Endodermal cell (in vitro differentiated cells): Measurements from ENCODE around the gene OTC. TPM values are rescaled to one million over a fixed set of nuclear protein-coding genes. Genes with fewer than 3 reads are reported as not detected.
A peak's percentile ranks its signal among the peaks of the same experiment; 100 is the strongest.

Source experiments
- DNase-seq: peaks from one replicate; pipeline ENCODE4 v3.0.0-alpha.2; 2017
- H3K27ac ChIP-seq: 2 replicates; pipeline ENCODE4 v1.5.1; 2013; ENCODE audit warnings: mild to moderate bottlenecking, low read depth, low read length, moderate library complexity
- H3K27me3 ChIP-seq: 2 replicates; pipeline ENCODE4 v1.6.1; 2013; ENCODE audit warnings: mild to moderate bottlenecking, low read length, moderate library complexity; ENCODE audit not compliant: insufficient read depth, control insufficient read depth, poor library complexity, severe bottlenecking
- H3K36me3 ChIP-seq: 2 replicates; pipeline ENCODE4 v1.7.0; 2013; ENCODE audit warnings: mild to moderate bottlenecking, low read length, moderate library complexity; ENCODE audit not compliant: control insufficient read depth, insufficient read depth
- H3K4me1 ChIP-seq: one replicate; pipeline ENCODE4 v1.7.0; 2013; ENCODE audit warnings: low read length; ENCODE audit not compliant: control insufficient read depth, insufficient read depth
- H3K4me3 ChIP-seq: 2 replicates; pipeline ENCODE4 v1.5.1; 2013; ENCODE audit warnings: mild to moderate bottlenecking, low read length, moderate library complexity
- H3K9ac ChIP-seq: 2 replicates; pipeline ENCODE4 v1.6.1; 2013; ENCODE audit warnings: mild to moderate bottlenecking, low read length, moderate library complexity; ENCODE audit not compliant: poor library complexity, severe bottlenecking; ENCODE audit errors: extremely low read depth
- H3K9me3 ChIP-seq: 2 replicates; pipeline ENCODE4 v1.6.1; 2013; ENCODE audit warnings: mild to moderate bottlenecking, low read length, moderate library complexity; ENCODE audit not compliant: control insufficient read depth
- H3K27ac Mint-ChIP-seq: 2 replicates; pipeline ENCODE4 v1.8.0; 2020; ENCODE audit warnings: mixed read lengths
- H3K27me3 Mint-ChIP-seq: 2 replicates; pipeline ENCODE4 v1.8.0; 2021; ENCODE audit warnings: mild to moderate bottlenecking, mixed read lengths; ENCODE audit not compliant: insufficient read depth
- H3K36me3 Mint-ChIP-seq: 2 replicates; pipeline ENCODE4 v1.8.0; 2020; ENCODE audit warnings: low read depth, mixed read lengths
- H3K4me1 Mint-ChIP-seq: 2 replicates; pipeline ENCODE4 v1.8.0; 2020; ENCODE audit warnings: mixed read lengths
- H3K4me3 Mint-ChIP-seq: 2 replicates; pipeline ENCODE4 v1.8.0; 2020; ENCODE audit warnings: mild to moderate bottlenecking, moderate library complexity, mixed read lengths
- H3K9me3 Mint-ChIP-seq: 2 replicates; pipeline ENCODE4 v1.8.0; 2020; ENCODE audit warnings: mild to moderate bottlenecking, mixed read lengths
- CTCF ChIP-seq: fragments of 200-600 bp; sonication (generic); conservative IDR thresholded peaks from 2 replicates; pipeline ENCODE4 v1.5.0; 2021; ENCODE audit warnings: antibody characterized with exemption, mild to moderate bottlenecking
- WGBS, 2 experiments: methylation state at CpG; one replicate each; pipeline versions ENCODE4 v1.1.5 to v1.1.7; 2013; ENCODE audit warnings: missing lambda C conversion rate in 2 of 2, mixed read lengths in 1 of 2; ENCODE audit not compliant: insufficient coverage in 1 of 2, insufficient read length in 1 of 2; 5-methylcytosine and 5-hydroxymethylcytosine counted together
- total RNA-seq, 2 donors: library from RNA; stranded (reverse); fragmentation: NEBNext Ultra II Directional in 1 of 2; extraction: Animal tissue kit (Norgen Biotek cat#: 25700) in 1 of 2; gene quantifications; 2 replicates in 1 of 2; 3 replicates in 1 of 2; pipeline ENCODE4 v1.2.1, GENCODE V29; 2021

Gene OTC
- total RNA-seq, 2 donors from 2014 or later, result not detected

- H3K9me3 ChIP-seq, result no peaks in the 10 kb centered on the region
- Mint-ChIP-seq H3K36me3 (peaks cover 3% of the 10 kb centered on the region), H3K27ac (no peak overlapping the region), H3K4me1 (no peaks in the 10 kb centered on the region), H3K4me3 (no peak overlapping the region), H3K9me3 (peaks cover 14% of the 10 kb centered on the region), H3K27me3 (no peaks in the 10 kb centered on the region)
- TF ChIP-seq CTCF, result no peak
- H3K9ac ChIP-seq, result no peak overlapping the region
- H3K4me3 ChIP-seq, result no peak overlapping the region
- no peak overlapping the region for H3K27ac ChIP-seq
- H3K36me3 ChIP-seq, result peaks cover 3% of the 10 kb centered on the region
- WGBS, 2 experiments, result 92 to 96% methylated on average over 3 to 5 of the region's 5 CpGs
- no peak for DNase-seq
- H3K4me1 ChIP-seq, result no peaks in the 10 kb centered on the region
- H3K27me3 ChIP-seq, result no peaks in the 10 kb centered on the region
Measured at GRCh38 chrX:38320819-38321218, 31.6 kb upstream of the OTC start.

DNA sequence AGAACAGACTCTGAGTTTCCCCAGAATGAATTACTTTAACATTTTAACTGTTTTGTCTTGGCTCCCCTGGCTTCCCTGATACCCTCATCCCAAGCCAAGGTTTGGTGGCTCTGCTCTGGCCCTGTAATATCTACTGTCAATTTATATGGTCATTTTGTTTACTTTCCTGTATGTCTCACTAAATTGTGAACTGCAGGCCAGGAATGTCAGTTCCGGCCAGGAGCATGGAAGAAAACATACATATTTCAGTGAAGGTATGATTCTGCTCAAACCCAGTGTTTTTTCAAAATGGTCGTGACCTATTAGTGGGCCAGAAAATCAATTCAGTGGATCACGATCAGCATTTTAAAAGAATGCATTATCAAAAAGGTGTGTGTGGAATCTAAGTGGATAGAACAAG, 26.3 kb upstream of the OTC start:
- Histone ChIP-seq H3K36me3 (no peaks in the 10 kb centered on the region), H3K27ac (no peak overlapping the region), H3K4me3 (peak overlapping the region; percentile 79), H3K9me3 (no peaks in the 10 kb centered on the region), H3K9ac (no peak overlapping the region), H3K4me1 (no peaks in the 10 kb centered on the region), H3K27me3 (no peaks in the 10 kb centered on the region)
- no peak for TF ChIP-seq CTCF
- peaks cover 37% of the 10 kb centered on the region for H3K9me3 Mint-ChIP-seq
- H3K27me3 Mint-ChIP-seq, result no peaks in the 10 kb centered on the region
- 80% methylated on average over 3 of the region's 3 CpGs; no CpG with 5 or more reads in 1 of the 2 experiments for WGBS, 2 experiments
- peaks cover 4% of the 10 kb centered on the region for H3K4me1 Mint-ChIP-seq
- peak overlapping the region; percentile 80 for H3K4me3 Mint-ChIP-seq
- no peaks in the 10 kb centered on the region for H3K36me3 Mint-ChIP-seq
- no peak for DNase-seq
- H3K27ac Mint-ChIP-seq, result no peak overlapping the region

DNA sequence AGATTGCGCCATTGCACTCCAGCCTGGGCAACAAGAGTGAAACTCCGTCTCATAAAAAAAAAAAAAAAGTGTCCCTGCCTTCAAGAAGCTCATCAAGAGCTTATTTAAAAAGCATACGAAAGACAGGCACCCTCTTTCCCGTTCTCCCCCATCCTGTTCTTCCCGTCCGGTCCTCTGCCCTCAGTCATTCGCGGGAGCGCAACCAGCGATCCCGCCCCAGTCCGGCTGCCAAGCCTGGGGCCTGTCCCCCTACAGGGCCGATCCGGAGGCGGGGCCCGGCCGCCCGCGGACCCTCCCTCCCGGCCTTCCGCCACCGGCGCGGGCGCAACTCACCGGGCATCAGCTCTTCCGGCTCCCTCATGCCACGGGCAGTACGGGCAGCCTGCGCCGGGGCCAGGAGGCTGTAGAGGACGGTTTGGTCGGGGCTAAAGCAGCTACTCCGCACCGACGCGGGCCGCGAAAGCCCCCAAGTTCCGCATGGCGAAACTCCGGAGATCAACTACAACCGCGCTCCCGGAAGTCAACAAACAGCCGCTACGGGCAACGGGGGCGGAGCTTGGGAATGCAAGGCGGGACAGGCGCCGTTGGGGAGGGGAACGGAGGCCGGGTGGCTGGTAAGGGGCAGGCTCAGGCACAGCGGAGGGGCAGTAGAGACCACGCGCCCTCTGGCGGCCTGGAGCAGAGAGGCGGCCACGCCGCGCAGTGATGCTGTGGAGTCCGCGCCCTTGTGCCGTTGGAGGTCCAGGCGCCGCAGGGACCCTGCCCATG, 25.2 kb upstream of the OTC start, which contains the start of gene RPGR:
RPGR (minus strand) TSS at position 503 of the 768 bp plus-strand sequence; CDS start at position 361, 142 bp downstream.
- Histone ChIP-seq H3K4me3 (peak within 1 kb of the TSS; percentile 79), H3K36me3 (no peaks in the 10 kb centered on the region), H3K4me1 (no peaks in the 10 kb centered on the region), H3K27me3 (no peaks in the 10 kb centered on the region), H3K9me3 (no peaks in the 10 kb centered on the region), H3K27ac (peak within 1 kb of the TSS; percentile 93), H3K9ac (peak within 1 kb of the TSS; percentile 70)
- H3K36me3 Mint-ChIP-seq, result no peaks in the 10 kb centered on the region
- H3K27me3 Mint-ChIP-seq, result no peaks in the 10 kb centered on the region
- H3K4me3 Mint-ChIP-seq, result peak within 1 kb of the TSS; percentile 80
- peak; percentile 97 for DNase-seq
- peak; percentile 81 for TF ChIP-seq CTCF
- peak within 1 kb of the TSS; percentile 97 for H3K27ac Mint-ChIP-seq
- 0% methylated on average over 64 of the region's 67 CpGs; no CpG with 5 or more reads in 1 of the 2 experiments for WGBS, 2 experiments
- H3K4me1 Mint-ChIP-seq, result peaks cover 4% of the 10 kb centered on the region
- H3K9me3 Mint-ChIP-seq, result peaks cover 37% of the 10 kb centered on the region
